Stimulated activated CD8-positive, alpha-beta memory T cell treated with anti-CD3 and anti-CD28 coated beads, Interleukin-2, amount 100 ng/mL, for 48 hours (primary cell): ENCODE results near the gene DEGS2.

Source experiments
- DNase-seq, 2 donors: peaks; one replicate each; pipeline ENCODE4 v3.0.0-alpha.2; 2020; ENCODE audit warnings: low read depth in 2 of 2

DEGS2 gene

GRCh38 chr14:100132903-100133510 is 26.4 kb downstream of the DEGS2 start:
- no peak for DNase-seq

- DNase-seq = no peak
Measured at GRCh38 chr14:100132161-100132902, 27.1 kb downstream of the DEGS2 start.

GRCh38 chr14:100131181-100131580 is 28.3 kb downstream of the DEGS2 start:
- no peak for DNase-seq

GRCh38 chr14:100130521-100130920 is 28.9 kb downstream of the DEGS2 start:
- no peak for DNase-seq

GRCh38 chr14:100129161-100129589 is 30.3 kb downstream of the DEGS2 start:
- no peak for DNase-seq

GRCh38 chr14:100128688-100129087 is 30.8 kb downstream of the DEGS2 start:
- no peak for DNase-seq

- DNase-seq = no peak
Measured at GRCh38 chr14:100127853-100128455, 31.5 kb downstream of the DEGS2 start.

- no peak for DNase-seq
Measured at GRCh38 chr14:100126401-100126800, 33.0 kb downstream of the DEGS2 start.

- DNase-seq = no peak
Measured at GRCh38 chr14:100124551-100125088, 34.8 kb downstream of the DEGS2 start.

- DNase-seq = no peak
Measured at GRCh38 chr14:100123618-100124017, 35.8 kb downstream of the DEGS2 start.

- no peak for DNase-seq
Measured at GRCh38 chr14:100122481-100123223, 36.8 kb downstream of the DEGS2 start.

- DNase-seq = no peak
Measured at GRCh38 chr14:100121643-100122480, 37.6 kb downstream of the DEGS2 start.

- no peak for DNase-seq
Measured at GRCh38 chr14:100120522-100121269, 38.7 kb downstream of the DEGS2 start.

- DNase-seq = no peak
Measured at GRCh38 chr14:100119251-100119650, 40.2 kb downstream of the DEGS2 start.

GRCh38 chr14:100118396-100119011 is 40.9 kb downstream of the DEGS2 start:
- DNase-seq = no peak

- no peak for DNase-seq
Measured at GRCh38 chr14:100117633-100118395, 41.6 kb downstream of the DEGS2 start.

- no peak for DNase-seq
Measured at GRCh38 chr14:100117026-100117425, 42.4 kb downstream of the DEGS2 start.

GRCh38 chr14:100116134-100116533 is 43.3 kb downstream of the DEGS2 start:
- DNase-seq = no peak

GRCh38 chr14:100115726-100116125 is 43.7 kb downstream of the DEGS2 start:
- DNase-seq = no peak
